Measurements from ENCODE around the gene MAP3K15. TPM values are rescaled to one million over a fixed set of nuclear protein-coding genes. Genes with fewer than 3 reads are reported as not detected.
A peak's percentile ranks its signal among the peaks of the same experiment; 100 is the strongest.

Gene MAP3K15
- total RNA-seq, 1 donor from 2014 or later: 1.2 TPM

- peaks cover 4% of the 10 kb centered on the region for H3K36me3 Mint-ChIP-seq (ENCODE audit: low read depth)
- peak; percentile 37 for DNase-seq (ENCODE audit: low read depth, low spot score)
- TF ChIP-seq CTCF (conservative IDR thresholded peaks at IDR 0.05): peak; percentile 78
- no peak overlapping the region for H3K4me3 Mint-ChIP-seq
- H3K27me3 Mint-ChIP-seq (ENCODE audit: low read depth): no peaks in the 10 kb centered on the region
- H3K9me3 Mint-ChIP-seq: no peaks in the 10 kb centered on the region
- no peak overlapping the region for H3K27ac Mint-ChIP-seq (ENCODE audit: unreplicated experiment)
- H3K4me1 Mint-ChIP-seq: no peaks in the 10 kb centered on the region
Measured at GRCh38 chrX:19544693-19545305, 29.5 kb upstream of the MAP3K15 start.

GRCh38 chrX:19543951-19544381, 28.7 kb upstream of the MAP3K15 start:
- H3K4me1 Mint-ChIP-seq: no peaks in the 10 kb centered on the region
- no peak overlapping the region for H3K4me3 Mint-ChIP-seq
- H3K27ac Mint-ChIP-seq (ENCODE audit: unreplicated experiment): no peak overlapping the region
- TF ChIP-seq CTCF (conservative IDR thresholded peaks at IDR 0.05): no peak
- DNase-seq (ENCODE audit: low read depth, low spot score): no peak
- no peaks in the 10 kb centered on the region for H3K27me3 Mint-ChIP-seq (ENCODE audit: low read depth)
- peaks cover 4% of the 10 kb centered on the region for H3K36me3 Mint-ChIP-seq (ENCODE audit: low read depth)
- no peaks in the 10 kb centered on the region for H3K9me3 Mint-ChIP-seq

GRCh38 chrX:19543020-19543715, 27.9 kb upstream of the MAP3K15 start:
- TF ChIP-seq CTCF (conservative IDR thresholded peaks at IDR 0.05): no peak
- Mint-ChIP-seq H3K36me3 (ENCODE audit: low read depth) (peaks cover 4% of the 10 kb centered on the region), H3K9me3 (no peaks in the 10 kb centered on the region)

GRCh38 chrX:19541931-19542330, 26.6 kb upstream of the MAP3K15 start:
- TF ChIP-seq CTCF (conservative IDR thresholded peaks at IDR 0.05): no peak
- H3K4me3 Mint-ChIP-seq: no peak overlapping the region
- H3K27ac Mint-ChIP-seq (ENCODE audit: unreplicated experiment): no peak overlapping the region
- H3K36me3 Mint-ChIP-seq (ENCODE audit: low read depth): peaks cover 4% of the 10 kb centered on the region
- no peak for DNase-seq (ENCODE audit: low read depth, low spot score)
- no peaks in the 10 kb centered on the region for H3K4me1 Mint-ChIP-seq
- no peaks in the 10 kb centered on the region for H3K9me3 Mint-ChIP-seq
- H3K27me3 Mint-ChIP-seq (ENCODE audit: low read depth): no peaks in the 10 kb centered on the region

More at GRCh38 chrX:19543020-19543715, 27.9 kb upstream of the MAP3K15 start:
- DNase-seq (ENCODE audit: low read depth, low spot score): no peak
- Mint-ChIP-seq H3K4me1 (no peaks in the 10 kb centered on the region), H3K27me3 (ENCODE audit: low read depth) (no peaks in the 10 kb centered on the region), H3K27ac (ENCODE audit: unreplicated experiment) (no peak overlapping the region), H3K4me3 (no peak overlapping the region)

GRCh38 chrX:19541196-19541595, 25.9 kb upstream of the MAP3K15 start:
- H3K4me3 Mint-ChIP-seq: no peak overlapping the region
- peaks cover 7% of the 10 kb centered on the region for H3K36me3 Mint-ChIP-seq (ENCODE audit: low read depth)
- no peak overlapping the region for H3K27ac Mint-ChIP-seq (ENCODE audit: unreplicated experiment)
- peaks cover 3% of the 10 kb centered on the region for H3K4me1 Mint-ChIP-seq
- DNase-seq (ENCODE audit: low read depth, low spot score): no peak
- no peaks in the 10 kb centered on the region for H3K27me3 Mint-ChIP-seq (ENCODE audit: low read depth)
- H3K9me3 Mint-ChIP-seq: no peaks in the 10 kb centered on the region
- TF ChIP-seq CTCF (conservative IDR thresholded peaks at IDR 0.05): no peak
